ENCODE data around the gene HES6. TPM values are rescaled to one million over a fixed set of nuclear protein-coding genes. Genes with fewer than 3 reads are reported as not detected.

HES6 gene
- total and polyA plus RNA-seq, 2 donors (not counting 1 experiment from before 2014, with no cell fraction given), result 0.82 to 4.1 TPM

DNA sequence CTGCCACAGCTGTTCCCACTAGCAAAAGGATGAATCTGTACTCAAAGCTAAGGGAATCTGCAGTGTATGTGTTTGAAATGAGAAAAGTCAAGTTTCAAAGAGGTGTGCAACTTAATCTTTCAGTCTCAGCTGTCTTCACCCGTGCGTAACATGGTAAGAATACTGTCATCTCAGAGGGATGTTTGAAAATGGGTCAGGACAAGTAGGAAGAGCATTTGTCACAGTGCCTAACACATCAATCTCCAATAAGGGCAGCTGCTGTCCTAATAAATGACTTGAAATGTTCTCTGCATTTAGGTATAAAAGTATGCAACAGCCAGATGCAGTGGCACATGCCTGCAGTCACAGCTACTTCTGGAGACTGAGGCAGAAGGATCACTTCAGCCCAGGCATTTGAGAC, 49.4 kb downstream of the HES6 start:
- DNase-seq (ENCODE audit: low read depth in 2 of 2), result no peak
- Histone ChIP-seq H3K79me2 (ENCODE audit: control insufficient read depth, insufficient read depth, low read length) (peaks cover 8% of the 10 kb centered on the region), H3K4me2 (ENCODE audit: extremely low read depth, insufficient read depth, low read length) (no peak overlapping the region), H3K4me3 (replicated peaks in 1 of 4; ENCODE audit: control extremely low read depth in 1 of 4, insufficient read depth in 1 of 4, low read depth in 3 of 4, low read length in 4 of 4) (no peak overlapping the region), H4K20me1 (ENCODE audit: control insufficient read depth, extremely low read depth, insufficient read depth, low read length) (no peaks in the 10 kb centered on the region), H3K4me1 (ENCODE audit: control insufficient read depth, extremely low read depth, insufficient read depth, low read length) (no peaks in the 10 kb centered on the region), H3K9me3 (ENCODE audit: control insufficient read depth, insufficient read depth, low read depth, low read length) (no peaks in the 10 kb centered on the region), H3K27me3 (ENCODE audit: control insufficient read depth, insufficient read depth, low read length) (no peaks in the 10 kb centered on the region), H2AFZ (ENCODE audit: low read length) (no peak overlapping the region), H3K36me3 (ENCODE audit: control insufficient read depth, insufficient read depth, low read length) (peaks cover 11% of the 10 kb centered on the region), H3K9ac (ENCODE audit: insufficient read depth, low read length) (no peak overlapping the region), H3K27ac (ENCODE audit: insufficient read depth, low read length) (no peak overlapping the region)
- no peak for TF ChIP-seq EZH2 (IDR thresholded peaks at IDR 0.05; ENCODE audit: low read length, missing control alignments)
- TF ChIP-seq, protein P1, sequence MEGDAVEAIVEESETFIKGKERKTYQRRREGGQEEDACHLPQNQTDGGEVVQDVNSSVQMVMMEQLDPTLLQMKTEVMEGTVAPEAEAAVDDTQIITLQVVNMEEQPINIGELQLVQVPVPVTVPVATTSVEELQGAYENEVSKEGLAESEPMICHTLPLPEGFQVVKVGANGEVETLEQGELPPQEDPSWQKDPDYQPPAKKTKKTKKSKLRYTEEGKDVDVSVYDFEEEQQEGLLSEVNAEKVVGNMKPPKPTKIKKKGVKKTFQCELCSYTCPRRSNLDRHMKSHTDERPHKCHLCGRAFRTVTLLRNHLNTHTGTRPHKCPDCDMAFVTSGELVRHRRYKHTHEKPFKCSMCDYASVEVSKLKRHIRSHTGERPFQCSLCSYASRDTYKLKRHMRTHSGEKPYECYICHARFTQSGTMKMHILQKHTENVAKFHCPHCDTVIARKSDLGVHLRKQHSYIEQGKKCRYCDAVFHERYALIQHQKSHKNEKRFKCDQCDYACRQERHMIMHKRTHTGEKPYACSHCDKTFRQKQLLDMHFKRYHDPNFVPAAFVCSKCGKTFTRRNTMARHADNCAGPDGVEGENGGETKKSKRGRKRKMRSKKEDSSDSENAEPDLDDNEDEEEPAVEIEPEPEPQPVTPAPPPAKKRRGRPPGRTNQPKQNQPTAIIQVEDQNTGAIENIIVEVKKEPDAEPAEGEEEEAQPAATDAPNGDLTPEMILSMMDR (conservative IDR thresholded peaks at IDR 0.05 in 1 of 2, IDR thresholded peaks at IDR 0.05 in 1 of 2; ENCODE audit: low read depth in 1 of 2, low read length in 2 of 2), result no peak

Other genes starting within 250 kb of the HES6 start
- 13.6 and 16.5 TPM in 2 replicates for gene SCLY, start 179.0 kb downstream of the HES6 start, total RNA-seq
- gene SCLY, start 179.0 kb downstream of the HES6 start, polyA plus RNA-seq, result 5.3 and 9.1 TPM in 2 replicates
- 1.3 and 2.8 TPM in 2 replicates for gene ESPNL, start 139.7 kb downstream of the HES6 start, total RNA-seq
- 0.36 and 0.79 TPM in 2 replicates for gene ESPNL, start 139.7 kb downstream of the HES6 start, polyA plus RNA-seq
- 0.26 and 1.2 TPM in 2 replicates for gene KLHL30, start 101.4 kb downstream of the HES6 start, total RNA-seq
- gene KLHL30, start 101.4 kb downstream of the HES6 start, polyA plus RNA-seq, result 0.02 and 1.6 TPM in 2 replicates
- gene ERFE, start 81.1 kb downstream of the HES6 start, total RNA-seq, result 1.3 and 1.5 TPM in 2 replicates
- gene ERFE, start 81.1 kb downstream of the HES6 start, polyA plus RNA-seq, result 1.1 and 8.3 TPM in 2 replicates
- gene ILKAP, start 36.3 kb downstream of the HES6 start, total RNA-seq, result 24.9 and 27.9 TPM in 2 replicates
- 31.3 and 34.6 TPM in 2 replicates for gene ILKAP, start 36.3 kb downstream of the HES6 start, polyA plus RNA-seq
- gene PER2, start 48.6 kb upstream of the HES6 start, total RNA-seq, result 2.1 and 4.6 TPM in 2 replicates
- 1.9 and 2.6 TPM in 2 replicates for gene PER2, start 48.6 kb upstream of the HES6 start, polyA plus RNA-seq
- 7.7 and 9.2 TPM in 2 replicates for gene TRAF3IP1, start 80.5 kb upstream of the HES6 start, total RNA-seq
- 3.9 and 4.9 TPM in 2 replicates for gene TRAF3IP1, start 80.5 kb upstream of the HES6 start, polyA plus RNA-seq
- gene ASB1, start 186.9 kb upstream of the HES6 start, total RNA-seq, result 18.2 and 40.6 TPM in 2 replicates
- 19.3 and 31.1 TPM in 2 replicates for gene ASB1, start 186.9 kb upstream of the HES6 start, polyA plus RNA-seq

All from fibroblast of lung (primary cell).